Common myeloid progenitor, CD34-positive (primary cell): ENCODE measurements around the gene TMEM18.

Experiments
- CTCF ChIA-PET: fragments of 350-600 bp; sonication (Branson Sonifier 250); formaldehyde crosslinking; loops from one replicate; lab custom pipeline; 2021; ENCODE audit warnings: antibody characterized with exemption; lab: Charles Lee
- POLR2A ChIA-PET: fragments of 350-600 bp; sonication (Branson Sonifier 250); formaldehyde crosslinking; loops from one replicate; lab custom pipeline; 2021; ENCODE audit warnings: antibody characterized with exemption; lab: Charles Lee
- DNase-seq, 3 donors: peaks; one replicate each; pipeline versions ENCODE4 v3.0.0 to v3.0.0-alpha.2; 2013
- H3K27ac ChIP-seq, 2 experiments: 1 replicate in 1 of 2; 2 replicates in 1 of 2; pipeline ENCODE4 v1.7.0; 2013; ENCODE audit warnings: inconsistent platforms in 2 of 2, low read length in 2 of 2, mild to moderate bottlenecking in 2 of 2, low read depth in 1 of 2, moderate library complexity in 1 of 2; ENCODE audit not compliant: severe bottlenecking in 2 of 2, insufficient read depth in 1 of 2, poor library complexity in 1 of 2
- H3K27me3 ChIP-seq, 5 experiments: replicated peaks in 2 of 5; 1 replicate in 3 of 5; 2 replicates in 2 of 5; pipeline versions ENCODE4 v1.6.1 to v1.7.0; 2013; ENCODE audit warnings: low read length in 4 of 5, mild to moderate bottlenecking in 2 of 5, moderate library complexity in 2 of 5, inconsistent platforms in 1 of 5; ENCODE audit not compliant: insufficient read depth in 5 of 5, control insufficient read depth in 4 of 5
- H3K36me3 ChIP-seq, 4 experiments: 1 replicate in 2 of 4; 2 replicates in 2 of 4; pipeline versions ENCODE4 v1.6.1 to v1.7.0; 2013; ENCODE audit warnings: low read length in 3 of 4, control low read depth in 1 of 4, mild to moderate bottlenecking in 1 of 4; ENCODE audit not compliant: control insufficient read depth in 4 of 4, insufficient read depth in 4 of 4
- H3K4me1 ChIP-seq, 4 experiments: 1 replicate in 3 of 4; 2 replicates in 1 of 4; pipeline versions ENCODE4 v1.6.1 to v1.7.1; 2013; ENCODE audit warnings: low read length in 3 of 4, mild to moderate bottlenecking in 3 of 4, control low read depth in 1 of 4, inconsistent platforms in 1 of 4, moderate library complexity in 1 of 4; ENCODE audit not compliant: control insufficient read depth in 4 of 4, insufficient read depth in 4 of 4; ENCODE audit errors: control extremely low read depth in 1 of 4
- H3K4me3 ChIP-seq, 7 experiments: 1 replicate in 4 of 7; 2 replicates in 3 of 7; pipeline versions ENCODE4 v1.5.1 to v1.7.0; 2013; ENCODE audit warnings: mild to moderate bottlenecking in 7 of 7, low read length in 6 of 7, moderate library complexity in 6 of 7, inconsistent platforms in 2 of 7, low read depth in 2 of 7, control low read depth in 1 of 7; ENCODE audit not compliant: insufficient read depth in 4 of 7, control insufficient read depth in 1 of 7; ENCODE audit errors: extremely low read depth in 1 of 7
- H3K9me3 ChIP-seq, 5 experiments: 1 replicate in 4 of 5; 2 replicates in 1 of 5; pipeline versions ENCODE4 v1.6.1 to v1.7.1; 2013; ENCODE audit warnings: low read length in 4 of 5, mild to moderate bottlenecking in 2 of 5, inconsistent platforms in 1 of 5, low read depth in 1 of 5, moderate library complexity in 1 of 5; ENCODE audit not compliant: control insufficient read depth in 4 of 5, insufficient read depth in 2 of 5; ENCODE audit errors: control extremely low read depth in 1 of 5
- WGBS: methylation state at CpG from one replicate; pipeline ENCODE4 v1.1.5; 2013; ENCODE audit not compliant: insufficient coverage; 5-methylcytosine and 5-hydroxymethylcytosine counted together

The TMEM18 gene

GRCh38 chr2:656676-657075 lies 20.5 kb downstream of the TMEM18 start:
- H3K27me3 ChIP-seq = peaks cover 0 to 1% (median 0%) of the 10 kb centered on the region in 5 experiments
- no peak overlapping the region for H3K4me3 ChIP-seq
- ChIA-PET CTCF (interaction anchor here (1.5 to 2.1 kb wide), 3 partner anchors 11 to 127 kb away, joined by 3 to 5 read pairs (median 4); no protein-coding TSS in a partner anchor), POLR2A (no interaction called here)
- WGBS = 70% methylated on average over 5 of the region's 5 CpGs
- H3K36me3 ChIP-seq = no peaks in the 10 kb centered on the region
- DNase-seq = peak in 2 of 3 donors; percentile 9 to 24
- H3K9me3 ChIP-seq = no peaks in the 10 kb centered on the region
- no peak overlapping the region for H3K27ac ChIP-seq
- peaks cover 0 to 3% (median 2%) of the 10 kb centered on the region in 4 experiments for H3K4me1 ChIP-seq

DNA sequence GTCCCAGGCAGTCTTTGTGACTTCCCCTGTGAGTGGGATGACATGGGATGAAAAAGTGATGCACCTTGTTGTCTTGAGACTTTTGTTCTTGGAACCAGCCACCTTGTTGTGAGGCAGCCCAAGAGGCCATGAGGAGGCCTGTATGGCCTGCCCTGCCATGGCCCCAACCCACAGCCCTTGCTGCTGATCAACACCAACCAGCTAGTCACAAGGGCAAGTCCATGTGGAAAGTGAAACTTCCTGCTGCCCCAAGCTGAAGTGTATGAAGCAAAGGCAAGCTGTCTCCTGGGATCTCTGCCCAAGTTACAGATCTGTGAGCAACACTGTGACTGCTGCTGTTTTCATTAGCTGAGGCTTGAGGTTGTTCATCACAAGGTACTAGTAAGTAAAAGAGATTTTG lies 21.6 kb downstream of the TMEM18 start:
- Histone ChIP-seq H3K4me3 (no peak overlapping the region), H3K36me3 (no peaks in the 10 kb centered on the region), H3K27me3 (peaks cover 0 to 1% (median 0%) of the 10 kb centered on the region in 5 experiments), H3K27ac (no peak overlapping the region), H3K4me1 (peaks cover 0 to 3% (median 2%) of the 10 kb centered on the region in 4 experiments), H3K9me3 (no peaks in the 10 kb centered on the region)
- peak in 1 of 3 donors; percentile 4 for DNase-seq
- ChIA-PET CTCF (interaction anchor here (0.8 kb wide), 1 partner anchor 17 kb away, joined by 4 read pairs; no protein-coding TSS in a partner anchor), POLR2A (no interaction called here)

DNA sequence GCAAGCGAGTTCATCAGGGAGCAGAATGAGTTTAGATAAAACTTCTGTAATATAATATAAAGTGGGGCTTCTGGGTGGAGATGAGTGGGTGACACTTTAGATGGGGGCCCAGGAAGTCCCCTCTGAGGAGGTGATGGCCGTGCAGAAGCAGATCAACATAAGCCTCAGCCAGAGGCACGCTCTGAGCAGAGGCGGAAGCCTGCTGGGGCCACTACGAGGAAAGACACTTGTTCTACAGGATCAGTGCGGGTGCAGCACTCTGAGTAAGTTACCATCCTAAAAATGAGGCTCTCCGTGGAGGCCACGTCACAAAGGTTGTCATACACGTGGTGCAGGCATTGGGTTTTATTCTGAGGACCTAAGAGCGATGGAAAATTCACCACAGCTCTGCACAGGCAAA lies 22.3 kb downstream of the TMEM18 start:
- Histone ChIP-seq H3K9me3 (no peaks in the 10 kb centered on the region), H3K27ac (no peak overlapping the region), H3K36me3 (no peaks in the 10 kb centered on the region), H3K4me1 (peaks cover 0 to 3% (median 2%) of the 10 kb centered on the region in 4 experiments), H3K27me3 (peaks cover 0 to 1% (median 0%) of the 10 kb centered on the region in 5 experiments), H3K4me3 (no peak overlapping the region)
- DNase-seq = no peak
- POLR2A ChIA-PET = no interaction called here
- CTCF ChIA-PET = no interaction called here
- WGBS = 91% methylated on average over 9 of the region's 10 CpGs

DNA sequence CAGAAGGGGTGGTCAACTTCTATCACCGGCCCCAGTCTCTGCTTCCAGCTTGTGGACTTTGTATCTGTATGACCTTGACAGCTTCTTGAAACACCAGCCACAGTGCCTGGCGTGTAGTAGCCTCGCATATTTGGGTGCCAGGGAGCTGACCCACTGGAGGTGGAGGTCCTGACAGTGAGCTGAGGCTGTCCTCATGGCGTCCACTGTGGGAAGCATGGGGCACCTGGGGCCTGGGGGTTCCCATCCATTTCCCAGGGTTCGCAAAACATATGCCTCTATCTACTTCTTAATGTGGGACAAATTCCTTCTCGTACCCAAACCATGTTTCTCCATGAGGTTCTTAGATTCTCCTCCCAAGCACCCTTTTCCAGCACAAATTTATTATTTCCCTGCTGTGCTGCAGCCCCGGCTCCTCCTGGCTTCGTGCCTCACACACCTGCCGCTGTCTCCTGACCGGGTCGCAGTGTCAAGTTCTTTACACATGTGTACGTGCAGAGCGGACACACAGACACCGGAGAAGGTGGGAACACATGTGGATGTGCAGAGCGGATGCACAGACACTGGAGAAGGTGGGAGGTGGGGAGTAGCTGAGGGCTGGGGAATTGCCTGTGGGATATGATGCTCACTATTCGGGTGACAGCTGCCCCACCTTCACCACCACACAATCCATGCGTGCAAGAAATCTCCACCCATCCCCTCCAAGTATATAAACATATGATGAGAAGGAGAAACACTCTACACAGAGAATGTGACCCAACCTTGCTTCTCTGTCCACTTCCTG lies 23.4 kb downstream of the TMEM18 start:
- ChIA-PET POLR2A (no interaction called here), CTCF (interaction anchor here (0.7 to 1.5 kb wide), 4 partner anchors 9 to 21 kb away, joined by 3 to 4 read pairs (median 3); no protein-coding TSS in a partner anchor)
- WGBS = 98% methylated on average over 12 of the region's 17 CpGs
- no peaks in the 10 kb centered on the region for H3K36me3 ChIP-seq
- H3K27me3 ChIP-seq = peaks cover 0 to 2% (median 0%) of the 10 kb centered on the region in 5 experiments
- no peak overlapping the region for H3K4me3 ChIP-seq
- no peak for DNase-seq
- no peaks in the 10 kb centered on the region for H3K9me3 ChIP-seq
- no peak overlapping the region for H3K27ac ChIP-seq
- peaks cover 0 to 3% (median 2%) of the 10 kb centered on the region in 4 experiments for H3K4me1 ChIP-seq

GRCh38 chr2:652881-653480 lies 24.2 kb downstream of the TMEM18 start:
- Histone ChIP-seq H3K36me3 (no peaks in the 10 kb centered on the region), H3K4me3 (no peak overlapping the region), H3K27ac (no peak overlapping the region), H3K27me3 (peaks cover 0 to 2% (median 0%) of the 10 kb centered on the region in 5 experiments), H3K9me3 (no peaks in the 10 kb centered on the region), H3K4me1 (peaks cover 0 to 3% (median 2%) of the 10 kb centered on the region in 4 experiments)
- WGBS = 94% methylated on average over 3 of the region's 6 CpGs
- no peak for DNase-seq
- ChIA-PET CTCF (interaction anchor here (0.7 to 1.5 kb wide), 4 partner anchors 10 to 22 kb away, joined by 3 to 4 read pairs (median 3); no protein-coding TSS in a partner anchor), POLR2A (no interaction called here)

- no peak overlapping the region for H3K27ac ChIP-seq
- WGBS = 96% methylated on average over 14 of the region's 14 CpGs
- no peaks in the 10 kb centered on the region for H3K9me3 ChIP-seq
- ChIA-PET POLR2A (no interaction called here), CTCF (no interaction called here)
- H3K36me3 ChIP-seq = no peaks in the 10 kb centered on the region
- H3K4me3 ChIP-seq = no peak overlapping the region
- peaks cover 0 to 3% (median 2%) of the 10 kb centered on the region in 4 experiments for H3K4me1 ChIP-seq
- peaks cover 0 to 2% (median 0%) of the 10 kb centered on the region in 5 experiments for H3K27me3 ChIP-seq
- no peak for DNase-seq
Measured at GRCh38 chr2:651951-652373, 25.2 kb downstream of the TMEM18 start.
